ENCODE results near the gene MIA3. TPM values are rescaled to one million over a fixed set of nuclear protein-coding genes. Genes with fewer than 3 reads are reported as not detected.

The MIA3 gene, protein sequence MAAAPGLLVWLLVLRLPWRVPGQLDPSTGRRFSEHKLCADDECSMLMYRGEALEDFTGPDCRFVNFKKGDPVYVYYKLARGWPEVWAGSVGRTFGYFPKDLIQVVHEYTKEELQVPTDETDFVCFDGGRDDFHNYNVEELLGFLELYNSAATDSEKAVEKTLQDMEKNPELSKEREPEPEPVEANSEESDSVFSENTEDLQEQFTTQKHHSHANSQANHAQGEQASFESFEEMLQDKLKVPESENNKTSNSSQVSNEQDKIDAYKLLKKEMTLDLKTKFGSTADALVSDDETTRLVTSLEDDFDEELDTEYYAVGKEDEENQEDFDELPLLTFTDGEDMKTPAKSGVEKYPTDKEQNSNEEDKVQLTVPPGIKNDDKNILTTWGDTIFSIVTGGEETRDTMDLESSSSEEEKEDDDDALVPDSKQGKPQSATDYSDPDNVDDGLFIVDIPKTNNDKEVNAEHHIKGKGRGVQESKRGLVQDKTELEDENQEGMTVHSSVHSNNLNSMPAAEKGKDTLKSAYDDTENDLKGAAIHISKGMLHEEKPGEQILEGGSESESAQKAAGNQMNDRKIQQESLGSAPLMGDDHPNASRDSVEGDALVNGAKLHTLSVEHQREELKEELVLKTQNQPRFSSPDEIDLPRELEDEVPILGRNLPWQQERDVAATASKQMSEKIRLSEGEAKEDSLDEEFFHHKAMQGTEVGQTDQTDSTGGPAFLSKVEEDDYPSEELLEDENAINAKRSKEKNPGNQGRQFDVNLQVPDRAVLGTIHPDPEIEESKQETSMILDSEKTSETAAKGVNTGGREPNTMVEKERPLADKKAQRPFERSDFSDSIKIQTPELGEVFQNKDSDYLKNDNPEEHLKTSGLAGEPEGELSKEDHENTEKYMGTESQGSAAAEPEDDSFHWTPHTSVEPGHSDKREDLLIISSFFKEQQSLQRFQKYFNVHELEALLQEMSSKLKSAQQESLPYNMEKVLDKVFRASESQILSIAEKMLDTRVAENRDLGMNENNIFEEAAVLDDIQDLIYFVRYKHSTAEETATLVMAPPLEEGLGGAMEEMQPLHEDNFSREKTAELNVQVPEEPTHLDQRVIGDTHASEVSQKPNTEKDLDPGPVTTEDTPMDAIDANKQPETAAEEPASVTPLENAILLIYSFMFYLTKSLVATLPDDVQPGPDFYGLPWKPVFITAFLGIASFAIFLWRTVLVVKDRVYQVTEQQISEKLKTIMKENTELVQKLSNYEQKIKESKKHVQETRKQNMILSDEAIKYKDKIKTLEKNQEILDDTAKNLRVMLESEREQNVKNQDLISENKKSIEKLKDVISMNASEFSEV (N-terminal part only)
- total RNA-seq (2011; cell fraction: chromatin; rRNA removed; ENCODE audit: low replicate concordance) = 45.8 and 148 TPM in 2 replicates
- total RNA-seq (2011; cell fraction: nucleolus; rRNA removed) = 35.4 and 43.8 TPM in 2 replicates
- 64.4 and 101 TPM in 2 replicates for total RNA-seq (2011; cell fraction: nucleoplasm; rRNA removed)
- total RNA-seq (2014; rRNA removed) (38.6 and 57.8 TPM in 2 replicates), total RNA-seq (2014; rRNA removed; fragmentation: Illumina TruSeq; extraction: Trizol) (64.3 and 68.1 TPM in 2 replicates), total RNA-seq (2015; rRNA removed; fragmentation: Illumina TruSeq; extraction: Trizol) (72.8 and 79.8 TPM in 2 replicates), total RNA-seq (2021) (64.9 and 67.5 TPM in 2 replicates), polyA plus RNA-seq (2011; rRNA removed) (34.0 and 63.3 TPM in 2 replicates), polyA plus RNA-seq (2014; fragmentation: Illumina TruSeq; extraction: Trizol) (61.7 and 89.4 TPM in 2 replicates), polyA plus RNA-seq (2014; fragmentation: Nextera tagmentation; extraction: Ambion mirVana) (10 to 100 TPM; 21.6 to 40.8 TPM), polyA plus RNA-seq (2014; rRNA removed) (33.1 and 34.4 TPM in 2 replicates), polyA minus RNA-seq (2011; rRNA and poly(A)+ RNA removed) (52.5 and 69.6 TPM in 2 replicates), Bru-seq, nascent RNA (percentile 89 among the genes with signal in this experiment), BruChase-seq, experiment 1, labeled RNA remaining after a 2-hour chase (percentile 89 among the genes with signal in this experiment), BruChase-seq, experiment 2, labeled RNA remaining after a 6-hour chase (percentile 91 among the genes with signal in this experiment)
- 54.4 and 81.8 TPM in 2 replicates for polyA plus RNA-seq (2011; cell fraction: cytosol; rRNA removed)
- polyA plus RNA-seq (2011; cell fraction: nucleus; rRNA removed) = 285 and 344 TPM in 2 replicates
- polyA plus RNA-seq (2012) = 43.6 and 50.3 TPM in 2 replicates
- polyA minus RNA-seq (2011; cell fraction: cytosol; rRNA and poly(A)+ RNA removed) = 28.4 and 36.3 TPM in 2 replicates
- 44.2 and 79.3 TPM in 2 replicates for polyA minus RNA-seq (2011; cell fraction: nucleus; rRNA and poly(A)+ RNA removed)
- long read RNA-seq, experiment 1, full-length matches to known transcripts = 43 of 92 reads
- long read RNA-seq, experiment 1, partial matches to known transcripts = 23 of 92 reads
- long read RNA-seq, experiment 1, other reads (novel, unspliced or antisense) = 26 of 92 reads
- long read RNA-seq, experiment 2, full-length matches to known transcripts = 9 of 32 reads
- long read RNA-seq, experiment 2, partial matches to known transcripts = 12 of 32 reads
- long read RNA-seq, experiment 2, other reads (novel, unspliced or antisense) = 11 of 32 reads
- long read RNA-seq, experiment 3, partial matches to known transcripts = 14 of 22 reads
- long read RNA-seq, experiment 3, other reads (novel, unspliced or antisense) = 5 of 22 reads

DNA sequence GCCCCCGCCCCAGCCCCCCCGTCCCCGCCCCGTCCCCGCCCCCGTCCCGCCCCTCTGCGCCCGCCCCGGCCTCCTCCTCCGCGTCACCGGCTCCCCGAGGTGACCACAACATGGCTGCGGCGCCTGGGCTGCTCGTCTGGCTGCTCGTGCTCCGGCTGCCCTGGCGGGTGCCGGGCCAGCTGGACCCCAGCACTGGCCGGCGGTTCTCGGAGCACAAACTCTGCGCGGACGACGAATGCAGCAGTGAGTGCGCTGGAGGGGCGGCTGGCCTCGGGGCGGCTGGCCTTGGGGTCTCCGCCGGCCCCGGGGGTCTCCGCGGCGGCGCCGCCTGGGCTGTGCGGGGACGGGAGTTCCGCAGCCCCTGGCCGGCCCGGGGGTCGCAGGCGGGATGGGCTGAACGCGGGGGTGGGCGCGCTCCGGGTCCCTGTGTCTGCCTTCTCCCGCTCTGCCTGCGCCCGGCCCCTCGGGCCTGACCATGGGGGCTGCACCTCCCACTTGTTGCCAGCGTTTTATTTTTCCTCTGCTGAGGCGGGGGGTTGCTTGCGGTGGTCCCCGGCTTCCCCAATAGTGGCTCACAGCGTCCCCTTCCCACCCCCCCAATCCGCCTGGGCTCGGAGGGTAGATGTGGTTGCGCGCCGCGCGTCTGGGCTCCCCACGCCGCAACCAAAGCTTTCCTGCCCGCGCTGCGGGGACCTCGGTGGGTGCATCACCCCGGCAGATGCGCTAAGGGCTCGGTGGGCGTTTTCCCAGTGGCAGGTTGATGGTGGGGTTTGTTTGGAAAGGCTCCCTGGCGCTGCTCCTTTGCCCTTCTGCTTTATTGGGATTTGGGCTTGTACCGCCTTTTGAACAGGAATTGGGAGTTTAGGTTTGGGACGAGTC lies at the start of gene MIA3:
MIA3 (plus strand) TSS at position 97 of the 879 bp plus-strand sequence; CDS start at position 111, 14 bp downstream.
- FAIRE-seq = no peak
- no peak for TF ChIP-seq GABPB1 (CRISPR knock-in tag; IDR thresholded peaks at IDR 0.05)
- TF ChIP-seq RB1 (IDR thresholded peaks at IDR 0.05; ENCODE audit: low read depth) = peak; percentile 70; the same call in 1 of the 2 replicates
- TF ChIP-seq SUPT5H (IDR thresholded peaks at IDR 0.05) = peak; percentile 79
- TF ChIP-seq, protein P1, sequence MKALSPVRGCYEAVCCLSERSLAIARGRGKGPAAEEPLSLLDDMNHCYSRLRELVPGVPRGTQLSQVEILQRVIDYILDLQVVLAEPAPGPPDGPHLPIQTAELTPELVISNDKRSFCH (CRISPR knock-in tag; IDR thresholded peaks at IDR 0.05) = no peak
- TF ChIP-seq, protein P1 (tag; IDR thresholded peaks at IDR 0.05) = 0 out of 2 replicates have a peak, but pooled peaks have one; percentile 41
- no peak for TF ChIP-seq FOXJ3 (CRISPR knock-in tag; IDR thresholded peaks at IDR 0.05)
- peak; percentile 28; the same call in 1 of the 2 replicates for TF ChIP-seq NFIC (IDR thresholded peaks at IDR 0.05)
- TF ChIP-seq, protein P2, sequence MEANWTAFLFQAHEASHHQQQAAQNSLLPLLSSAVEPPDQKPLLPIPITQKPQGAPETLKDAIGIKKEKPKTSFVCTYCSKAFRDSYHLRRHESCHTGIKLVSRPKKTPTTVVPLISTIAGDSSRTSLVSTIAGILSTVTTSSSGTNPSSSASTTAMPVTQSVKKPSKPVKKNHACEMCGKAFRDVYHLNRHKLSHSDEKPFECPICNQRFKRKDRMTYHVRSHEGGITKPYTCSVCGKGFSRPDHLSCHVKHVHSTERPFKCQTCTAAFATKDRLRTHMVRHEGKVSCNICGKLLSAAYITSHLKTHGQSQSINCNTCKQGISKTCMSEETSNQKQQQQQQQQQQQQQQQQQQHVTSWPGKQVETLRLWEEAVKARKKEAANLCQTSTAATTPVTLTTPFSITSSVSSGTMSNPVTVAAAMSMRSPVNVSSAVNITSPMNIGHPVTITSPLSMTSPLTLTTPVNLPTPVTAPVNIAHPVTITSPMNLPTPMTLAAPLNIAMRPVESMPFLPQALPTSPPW (CRISPR knock-in tag; IDR thresholded peaks at IDR 0.05) = peak; percentile 84
- no peak for TF ChIP-seq SOX6 (IDR thresholded peaks at IDR 0.05)

More for the DNA sequence above, at the start of gene MIA3:
- H4K20me1 ChIP-seq (replicated peaks; ENCODE audit: control insufficient read depth, insufficient read depth, low read length) = peaks cover 13% of the 10 kb centered on the region
- peak within 1 kb of the TSS; percentile 91 for H2AFZ ChIP-seq (ENCODE audit: low read depth, low read length)
- H3K9me1 ChIP-seq (ENCODE audit: control insufficient read depth, insufficient read depth, low read length) = no peaks in the 10 kb centered on the region
- in situ Hi-C loops (cut with MboI) (no loop called here), intact Hi-C loops (cut with micrococcal nuclease) (loop anchor here (2.0 kb wide), 2 partner anchors 25 to 29 kb away; partner anchors contain the start of gene TAF1A)
- peak within 1 kb of the TSS; percentile 72 to 96 for H3K9ac ChIP-seq (ENCODE audit: insufficient read depth in 1 of 2, low read depth in 2 of 2, low read length in 2 of 2)
- H3K4me3 ChIP-seq = peak within 1 kb of the TSS; percentile 86
- BruUV-seq (replicated peaks) = no TSS peak
- peaks cover 8 to 14% of the 10 kb centered on the region in 2 experiments; a peak in 4 of 5 replicates for H3K4me1 ChIP-seq (replicated peaks in 1 of 2; ENCODE audit: control insufficient read depth in 2 of 2, insufficient read depth in 2 of 2, low read length in 2 of 2)
- no peaks in the 10 kb centered on the region for H3K27me3 ChIP-seq (ENCODE audit: control insufficient read depth in 2 of 2, insufficient read depth in 2 of 2, low read length in 2 of 2)
- ATAC-seq = peak; percentile 90
- H3K4me2 ChIP-seq (ENCODE audit: insufficient read depth, low read length) = peak within 1 kb of the TSS; percentile 90
- peaks cover 34% of the 10 kb centered on the region for H3K79me2 ChIP-seq (ENCODE audit: control insufficient read depth, insufficient read depth, low read length)
- CTCF ChIA-PET (ENCODE audit: low intra/inter-chr PET ratio) = no interaction called here
- H3K36me3 ChIP-seq (ENCODE audit: control insufficient read depth, insufficient read depth, low read length) = peaks cover 21% of the 10 kb centered on the region; the same call in 2 of the 3 replicates
- DNase-seq (ENCODE audit: extremely low read depth in 1 of 4, low spot score in 3 of 4) = peak; percentile 83 to 96 (median 95)
- under 1% methylated on average over 40 of the region's 81 CpGs for WGBS (ENCODE audit: insufficient coverage, low coverage, missing lambda C conversion rate)
- H3K9me3 ChIP-seq (replicated peaks; ENCODE audit: control insufficient read depth, insufficient read depth, low read depth, low read length) = no peaks in the 10 kb centered on the region
- POLR2A ChIA-PET = no interaction called here
- peak within 1 kb of the TSS; percentile 84 for H3K27ac ChIP-seq (ENCODE audit: extremely low read depth, low read depth, low read length)
